HG03378 (cell line): Measurements from ENCODE around the gene PLB1.

Source experiments
- ATAC-seq: cut with Tn5 transposase; IDR thresholded peaks from one replicate; pipeline ENCODE4 v1.9.1; 2021; ENCODE audit warnings: mild to moderate bottlenecking, moderate library complexity; ENCODE audit not compliant: unreplicated experiment

Gene PLB1

GRCh38 chr2:28495551-28496250 is at the start of gene PLB1:
Gene PLB1, plus strand, starts transcription at chr2:28496060. Its CDS starts 55 bp downstream, at chr2:28496115.
- no peak for ATAC-seq

- ATAC-seq = no peak
Observed at GRCh38 chr2:28446531-28446930, 49.3 kb upstream of the PLB1 start.

GRCh38 chr2:28447086-28447485 is 48.8 kb upstream of the PLB1 start:
- ATAC-seq = no peak

- no peak for ATAC-seq
Observed at GRCh38 chr2:28447943-28448792, 47.7 kb upstream of the PLB1 start.

- ATAC-seq = no peak
Observed at GRCh38 chr2:28448793-28449100, 47.1 kb upstream of the PLB1 start.

GRCh38 chr2:28449126-28449487 is 46.8 kb upstream of the PLB1 start:
- no peak for ATAC-seq

GRCh38 chr2:28449488-28450395 is 46.1 kb upstream of the PLB1 start:
- no peak for ATAC-seq

GRCh38 chr2:28450901-28451565 is 44.8 kb upstream of the PLB1 start:
- ATAC-seq = no peak

- ATAC-seq = no peak
Observed at GRCh38 chr2:28451793-28452533, 43.9 kb upstream of the PLB1 start.

GRCh38 chr2:28452534-28453081 is 43.3 kb upstream of the PLB1 start:
- no peak for ATAC-seq

- no peak for ATAC-seq
Observed at GRCh38 chr2:28453396-28453795, 42.5 kb upstream of the PLB1 start.

GRCh38 chr2:28454016-28454930 is 41.6 kb upstream of the PLB1 start:
- no peak for ATAC-seq

- no peak for ATAC-seq
Observed at GRCh38 chr2:28457237-28457636, 38.6 kb upstream of the PLB1 start.

GRCh38 chr2:28461056-28461455 is 34.8 kb upstream of the PLB1 start:
- no peak for ATAC-seq

- ATAC-seq = no peak
Observed at GRCh38 chr2:28462122-28462521, 33.7 kb upstream of the PLB1 start.

GRCh38 chr2:28463211-28463816 is 32.5 kb upstream of the PLB1 start:
- ATAC-seq = no peak

GRCh38 chr2:28463893-28464292 is 32.0 kb upstream of the PLB1 start:
- ATAC-seq = no peak

GRCh38 chr2:28465148-28465885 is 30.5 kb upstream of the PLB1 start:
- no peak for ATAC-seq
